ENCODE data around the gene ATP7B.

Gene ATP7B

GRCh38 chr13:51894239-51894638 lies 117.0 kb downstream of the ATP7B start:
- no peak for DNase-seq (ENCODE audit: low read depth in 2 of 2)

GRCh38 chr13:51892657-51893056 lies 118.6 kb downstream of the ATP7B start:
- no peak for DNase-seq (ENCODE audit: low read depth in 2 of 2)

GRCh38 chr13:51887468-51887867 lies 123.8 kb downstream of the ATP7B start:
- no peak for DNase-seq (ENCODE audit: low read depth in 2 of 2)

GRCh38 chr13:51885651-51886050 lies 125.6 kb downstream of the ATP7B start:
- no peak for DNase-seq (ENCODE audit: low read depth in 2 of 2)

GRCh38 chr13:51883226-51883600 lies 128.0 kb downstream of the ATP7B start:
- DNase-seq (ENCODE audit: low read depth in 2 of 2), result no peak

All from stimulated activated CD8-positive, alpha-beta memory T cell treated with anti-CD3 and anti-CD28 coated beads, Interleukin-2, amount 100 ng/mL, for 1 hour (primary cell).